ENCODE measurements around the gene STAMBPL1.

The STAMBPL1 gene

GRCh38 chr10:88957381-88957780, 77.3 kb downstream of the STAMBPL1 start:
- in situ Hi-C loops (cut with HindIII; ENCODE audit: low pct_ligation_motif_present, low sequenced_read_pairs): no loop called here
- Histone ChIP-seq H3K36me3 (replicated peaks) (no peaks in the 10 kb centered on the region), H3K4me3 (ENCODE audit: low read depth, low read length) (no peak overlapping the region), H3K27ac (no peak overlapping the region), H3K27me3 (replicated peaks) (no peaks in the 10 kb centered on the region)
- TF ChIP-seq, protein P1, sequence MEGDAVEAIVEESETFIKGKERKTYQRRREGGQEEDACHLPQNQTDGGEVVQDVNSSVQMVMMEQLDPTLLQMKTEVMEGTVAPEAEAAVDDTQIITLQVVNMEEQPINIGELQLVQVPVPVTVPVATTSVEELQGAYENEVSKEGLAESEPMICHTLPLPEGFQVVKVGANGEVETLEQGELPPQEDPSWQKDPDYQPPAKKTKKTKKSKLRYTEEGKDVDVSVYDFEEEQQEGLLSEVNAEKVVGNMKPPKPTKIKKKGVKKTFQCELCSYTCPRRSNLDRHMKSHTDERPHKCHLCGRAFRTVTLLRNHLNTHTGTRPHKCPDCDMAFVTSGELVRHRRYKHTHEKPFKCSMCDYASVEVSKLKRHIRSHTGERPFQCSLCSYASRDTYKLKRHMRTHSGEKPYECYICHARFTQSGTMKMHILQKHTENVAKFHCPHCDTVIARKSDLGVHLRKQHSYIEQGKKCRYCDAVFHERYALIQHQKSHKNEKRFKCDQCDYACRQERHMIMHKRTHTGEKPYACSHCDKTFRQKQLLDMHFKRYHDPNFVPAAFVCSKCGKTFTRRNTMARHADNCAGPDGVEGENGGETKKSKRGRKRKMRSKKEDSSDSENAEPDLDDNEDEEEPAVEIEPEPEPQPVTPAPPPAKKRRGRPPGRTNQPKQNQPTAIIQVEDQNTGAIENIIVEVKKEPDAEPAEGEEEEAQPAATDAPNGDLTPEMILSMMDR (IDR thresholded peaks at IDR 0.05; ENCODE audit: low read depth, low read length, missing control alignments): no peak
- DNase-seq: no peak

DNA sequence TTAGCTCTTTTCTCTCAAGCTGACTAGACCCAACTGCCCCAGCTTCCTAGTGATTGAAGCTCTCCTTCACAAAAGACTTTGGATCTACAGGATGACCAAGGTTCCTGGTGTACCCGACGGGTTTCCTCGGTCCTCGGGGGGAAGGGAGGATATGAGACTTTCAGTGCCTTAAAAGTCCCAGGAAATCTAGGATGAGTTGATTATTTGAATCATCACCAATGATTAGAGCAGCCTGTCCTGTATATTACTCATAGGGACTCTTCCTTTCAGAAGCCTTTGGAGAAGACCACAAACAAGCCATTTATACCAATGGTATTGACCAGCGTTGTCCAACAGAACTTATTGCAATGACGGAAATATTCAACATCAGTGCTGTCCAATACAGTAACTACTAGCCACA, 78.7 kb downstream of the STAMBPL1 start:
- TF ChIP-seq, protein P1 (IDR thresholded peaks at IDR 0.05; ENCODE audit: low read depth, low read length, missing control alignments): no peak
- no peak for DNase-seq
- Histone ChIP-seq H3K36me3 (replicated peaks) (no peaks in the 10 kb centered on the region), H3K4me3 (ENCODE audit: low read depth, low read length) (no peak overlapping the region), H3K27me3 (replicated peaks) (no peaks in the 10 kb centered on the region), H3K27ac (no peak overlapping the region)
- in situ Hi-C loops (cut with HindIII; ENCODE audit: low pct_ligation_motif_present, low sequenced_read_pairs): no loop called here

GRCh38 chr10:88960802-88961201, 80.8 kb downstream of the STAMBPL1 start:
- H3K27ac ChIP-seq: no peak overlapping the region
- no peaks in the 10 kb centered on the region for H3K27me3 ChIP-seq (replicated peaks)
- TF ChIP-seq, protein P1 (IDR thresholded peaks at IDR 0.05; ENCODE audit: low read depth, low read length, missing control alignments): no peak
- H3K36me3 ChIP-seq (replicated peaks): no peaks in the 10 kb centered on the region
- in situ Hi-C loops (cut with HindIII; ENCODE audit: low pct_ligation_motif_present, low sequenced_read_pairs): no loop called here
- H3K4me3 ChIP-seq (ENCODE audit: low read depth, low read length): no peak overlapping the region
- no peak for DNase-seq

DNA sequence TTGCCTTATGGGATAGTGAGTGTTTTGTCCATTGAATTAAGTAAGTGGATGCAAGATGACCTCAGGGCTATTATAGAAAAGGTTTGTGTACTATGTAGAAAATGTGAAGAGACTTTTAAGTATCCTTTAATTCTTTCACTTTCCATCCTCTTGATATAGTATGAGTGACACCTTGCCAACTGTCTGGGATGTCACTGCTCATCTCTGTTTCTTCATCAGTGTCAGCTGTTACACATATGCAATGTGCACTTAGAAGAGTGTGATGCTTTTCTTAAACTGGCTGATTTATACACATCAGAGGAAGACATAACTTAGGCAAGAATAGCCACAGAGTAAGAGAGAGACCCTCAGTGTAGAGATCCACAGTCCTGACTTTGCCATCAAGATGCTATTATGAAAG, 81.2 kb downstream of the STAMBPL1 start:
- Histone ChIP-seq H3K36me3 (replicated peaks) (no peaks in the 10 kb centered on the region), H3K4me3 (ENCODE audit: low read depth, low read length) (no peak overlapping the region), H3K27ac (no peak overlapping the region), H3K27me3 (replicated peaks) (no peaks in the 10 kb centered on the region)
- in situ Hi-C loops (cut with HindIII; ENCODE audit: low pct_ligation_motif_present, low sequenced_read_pairs): no loop called here
- TF ChIP-seq, protein P1 (IDR thresholded peaks at IDR 0.05; ENCODE audit: low read depth, low read length, missing control alignments): no peak
- DNase-seq: no peak

- no peak for DNase-seq
- in situ Hi-C loops (cut with HindIII; ENCODE audit: low pct_ligation_motif_present, low sequenced_read_pairs): no loop called here
- Histone ChIP-seq H3K27me3 (replicated peaks) (no peaks in the 10 kb centered on the region), H3K36me3 (replicated peaks) (no peaks in the 10 kb centered on the region), H3K27ac (no peak overlapping the region), H3K4me3 (ENCODE audit: low read depth, low read length) (no peak overlapping the region)
- TF ChIP-seq, protein P1 (IDR thresholded peaks at IDR 0.05; ENCODE audit: low read depth, low read length, missing control alignments): no peak
These were observed 82.3 kb downstream of the STAMBPL1 start for GRCh38 chr10:88962336-88962735.

- TF ChIP-seq, protein P1 (IDR thresholded peaks at IDR 0.05; ENCODE audit: low read depth, low read length, missing control alignments): peak; percentile 18
- H3K36me3 ChIP-seq (replicated peaks): no peaks in the 10 kb centered on the region
- in situ Hi-C loops (cut with HindIII; ENCODE audit: low pct_ligation_motif_present, low sequenced_read_pairs): no loop called here
These were observed 83.3 kb downstream of the STAMBPL1 start for GRCh38 chr10:88963318-88963717.

More at GRCh38 chr10:88963318-88963717, 83.3 kb downstream of the STAMBPL1 start:
- H3K27ac ChIP-seq: no peak overlapping the region
- no peak for DNase-seq
- H3K4me3 ChIP-seq (ENCODE audit: low read depth, low read length): no peak overlapping the region
- no peaks in the 10 kb centered on the region for H3K27me3 ChIP-seq (replicated peaks)

All from brain microvascular endothelial cell (primary cell).